GM12873 (cell line): Measurements from ENCODE around the gene CD59.

Source experiments
- CTCF ChIP-seq: IDR thresholded peaks from 2 replicates; pipeline ENCODE4 v1.5.1; 2012; ENCODE audit warnings: low read depth, mild to moderate bottlenecking, moderate library complexity, low read length, control low read depth; ENCODE audit not compliant: insufficient read depth; ENCODE audit errors: missing control alignments

Gene CD59

GRCh38 chr11:33767624-33768023 lies 31.4 kb upstream of the CD59 start:
- TF ChIP-seq CTCF: no peak

- no peak for TF ChIP-seq CTCF
Observed at GRCh38 chr11:33766085-33766484, 29.9 kb upstream of the CD59 start.

GRCh38 chr11:33761471-33761870 lies 25.2 kb upstream of the CD59 start:
- no peak for TF ChIP-seq CTCF

GRCh38 chr11:33753304-33753967 lies 17.2 kb upstream of the CD59 start:
- no peak for TF ChIP-seq CTCF

GRCh38 chr11:33751878-33752277 lies 15.7 kb upstream of the CD59 start:
- no peak for TF ChIP-seq CTCF

GRCh38 chr11:33747979-33748378 lies 11.8 kb upstream of the CD59 start:
- TF ChIP-seq CTCF: no peak

- TF ChIP-seq CTCF: no peak
Observed at GRCh38 chr11:33743291-33743690, 7.1 kb upstream of the CD59 start.
